ENCODE data around the gene FLNC.

- no peak for TF ChIP-seq CTCF (IDR thresholded peaks at IDR 0.05)
- no peak for TF ChIP-seq POLR2AphosphoS5 (IDR thresholded peaks at IDR 0.05)
Observed at GRCh38 chr7:128879461-128879938, 49.3 kb downstream of the FLNC start.

Data from suprapubic skin (tissue), 3 donors.